Jurkat, Clone E6-1 (cell line): ENCODE measurements around the gene TMEM26. TPM values are rescaled to one million over a fixed set of nuclear protein-coding genes. Genes with fewer than 3 reads are reported as not detected.

ENCODE experiments used
- DNase-seq: peaks from one replicate; pipeline ENCODE4 v3.0.0-alpha.2; 2011; ENCODE audit warnings: low read depth, low spot score
- H3K4me3 ChIP-seq: 2 replicates; pipeline ENCODE4 v1.5.1; 2011; ENCODE audit warnings: mild to moderate bottlenecking, low read length, control low read depth, moderate library complexity
- polyA plus RNA-seq: library from polyadenylated mRNA; unstranded; fragments of >200 nt; gene quantifications from one replicate; pipeline ENCODE4 v1.2.1, GENCODE V29; 2012; ENCODE audit warnings: missing spikeins; ENCODE audit not compliant: insufficient read length, insufficient read depth

The TMEM26 gene
- polyA plus RNA-seq = 0.58 TPM

GRCh38 chr10:61452655-61453641, at the start of gene TMEM26:
Gene TMEM26, minus strand, starts transcription at chr10:61453381. Its CDS starts 300 bp downstream, at chr10:61453081.
- no peak for DNase-seq
- peak within 1 kb of the TSS; percentile 41 for H3K4me3 ChIP-seq

GRCh38 chr10:61500460-61500859, 47.3 kb upstream of the TMEM26 start:
- H3K4me3 ChIP-seq = no peak overlapping the region
- DNase-seq = no peak

- no peak overlapping the region for H3K4me3 ChIP-seq
- no peak for DNase-seq
Measured at GRCh38 chr10:61492364-61492995, 39.3 kb upstream of the TMEM26 start.

GRCh38 chr10:61487506-61487905, 34.3 kb upstream of the TMEM26 start:
- no peak overlapping the region for H3K4me3 ChIP-seq
- no peak for DNase-seq

GRCh38 chr10:61486738-61487396, 33.7 kb upstream of the TMEM26 start:
- H3K4me3 ChIP-seq = no peak overlapping the region
- no peak for DNase-seq

GRCh38 chr10:61486251-61486650, 33.1 kb upstream of the TMEM26 start:
- no peak for DNase-seq
- no peak overlapping the region for H3K4me3 ChIP-seq

- no peak for DNase-seq
- H3K4me3 ChIP-seq = no peak overlapping the region
Measured at GRCh38 chr10:61481597-61481996, 28.4 kb upstream of the TMEM26 start.

- no peak overlapping the region for H3K4me3 ChIP-seq
- DNase-seq = no peak
Measured at GRCh38 chr10:61480208-61480607, 27.0 kb upstream of the TMEM26 start.

GRCh38 chr10:61478621-61479312, 25.6 kb upstream of the TMEM26 start:
- DNase-seq = peak; percentile 26
- H3K4me3 ChIP-seq = no peak overlapping the region

GRCh38 chr10:61477451-61477850, 24.3 kb upstream of the TMEM26 start:
- no peak for DNase-seq
- H3K4me3 ChIP-seq = no peak overlapping the region

GRCh38 chr10:61476529-61476928, 23.3 kb upstream of the TMEM26 start:
- no peak overlapping the region for H3K4me3 ChIP-seq
- DNase-seq = no peak

- no peak overlapping the region for H3K4me3 ChIP-seq
- no peak for DNase-seq
Measured at GRCh38 chr10:61475449-61475873, 22.3 kb upstream of the TMEM26 start.

GRCh38 chr10:61472090-61472674, 19.0 kb upstream of the TMEM26 start:
- peak; percentile 32 for DNase-seq
- H3K4me3 ChIP-seq = no peak overlapping the region

GRCh38 chr10:61471491-61471890, 18.3 kb upstream of the TMEM26 start:
- no peak for DNase-seq
- no peak overlapping the region for H3K4me3 ChIP-seq

GRCh38 chr10:61470740-61471139, 17.6 kb upstream of the TMEM26 start:
- no peak for DNase-seq
- no peak overlapping the region for H3K4me3 ChIP-seq

- DNase-seq = peak; percentile 7
- no peak overlapping the region for H3K4me3 ChIP-seq
Measured at GRCh38 chr10:61465901-61466632, 12.9 kb upstream of the TMEM26 start.

- DNase-seq = peak; percentile 5
- H3K4me3 ChIP-seq = no peak overlapping the region
Measured at GRCh38 chr10:61465171-61465496, 12.0 kb upstream of the TMEM26 start.

GRCh38 chr10:61464461-61465170, 11.4 kb upstream of the TMEM26 start:
- DNase-seq = no peak
- no peak overlapping the region for H3K4me3 ChIP-seq
